ENCODE data around the gene HABP2. TPM values are rescaled to one million over a fixed set of nuclear protein-coding genes. Genes with fewer than 3 reads are reported as not detected.

The HABP2 gene
- polyA plus RNA-seq, 4 donors: 0.39 to 1.6 (median 0.69) TPM

DNA sequence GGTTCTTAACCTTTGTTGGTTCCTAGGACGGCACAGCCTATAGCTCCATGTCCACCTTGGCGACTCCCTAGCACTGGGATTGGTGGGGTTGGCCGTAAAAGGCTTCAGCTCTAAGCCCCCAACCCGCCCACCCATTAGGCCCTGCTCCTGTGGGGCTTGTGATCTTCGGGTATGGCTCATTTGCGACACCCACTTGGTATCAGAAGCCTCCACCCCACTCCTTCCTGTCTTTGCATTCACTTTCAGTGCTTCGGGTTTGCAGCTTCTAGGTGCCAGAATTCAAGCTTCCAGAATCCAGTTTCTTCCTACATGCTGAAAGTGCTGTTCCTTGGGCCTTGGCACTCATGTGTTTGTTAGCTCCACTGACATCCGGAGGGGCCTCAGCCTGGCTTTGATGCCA lies 39.5 kb downstream of the HABP2 start:
- no peak for DNase-seq (ENCODE audit: low read depth in 4 of 4, low spot score in 2 of 4)

DNA sequence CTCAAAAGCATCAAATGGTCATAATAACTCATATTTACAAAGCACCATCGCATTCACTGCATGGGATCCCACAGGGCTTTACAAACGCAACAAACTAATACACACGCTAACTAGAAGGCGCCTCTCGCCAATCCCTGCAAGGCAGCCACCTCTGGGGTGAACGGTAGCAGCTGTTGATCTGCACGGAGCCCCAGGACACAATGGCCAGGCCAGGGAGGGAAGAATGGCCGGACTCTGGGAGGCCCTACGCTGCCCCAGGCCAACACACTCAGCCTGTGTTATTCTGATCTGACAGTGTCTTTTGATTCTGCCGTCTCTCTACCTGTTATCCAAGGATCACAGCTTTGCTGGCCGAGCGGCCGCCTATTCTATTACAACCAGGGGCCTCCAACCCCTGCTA lies 41.8 kb downstream of the HABP2 start:
- DNase-seq (ENCODE audit: low read depth in 4 of 4, low spot score in 2 of 4): no peak

DNA sequence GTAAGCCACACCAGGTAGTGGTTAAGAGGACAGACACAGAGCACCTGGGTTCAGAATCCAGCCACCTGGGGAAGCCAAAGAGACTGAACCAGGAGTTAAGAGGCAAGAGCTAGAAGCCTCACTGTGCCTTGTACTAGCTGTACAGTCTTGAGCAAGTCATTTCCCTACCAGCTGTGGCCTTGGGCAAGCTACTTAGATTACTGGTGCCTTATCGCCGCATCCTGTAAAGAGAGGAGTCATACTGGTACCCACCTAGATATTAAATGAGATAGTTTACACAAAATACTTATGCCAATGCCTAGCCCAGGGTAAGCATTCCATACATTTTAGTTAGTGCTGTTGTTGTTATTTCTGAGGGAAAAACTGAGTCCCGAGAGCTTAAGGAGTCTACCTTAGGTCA lies 47.7 kb downstream of the HABP2 start:
- no peak for DNase-seq (ENCODE audit: low read depth in 4 of 4, low spot score in 2 of 4)

DNA sequence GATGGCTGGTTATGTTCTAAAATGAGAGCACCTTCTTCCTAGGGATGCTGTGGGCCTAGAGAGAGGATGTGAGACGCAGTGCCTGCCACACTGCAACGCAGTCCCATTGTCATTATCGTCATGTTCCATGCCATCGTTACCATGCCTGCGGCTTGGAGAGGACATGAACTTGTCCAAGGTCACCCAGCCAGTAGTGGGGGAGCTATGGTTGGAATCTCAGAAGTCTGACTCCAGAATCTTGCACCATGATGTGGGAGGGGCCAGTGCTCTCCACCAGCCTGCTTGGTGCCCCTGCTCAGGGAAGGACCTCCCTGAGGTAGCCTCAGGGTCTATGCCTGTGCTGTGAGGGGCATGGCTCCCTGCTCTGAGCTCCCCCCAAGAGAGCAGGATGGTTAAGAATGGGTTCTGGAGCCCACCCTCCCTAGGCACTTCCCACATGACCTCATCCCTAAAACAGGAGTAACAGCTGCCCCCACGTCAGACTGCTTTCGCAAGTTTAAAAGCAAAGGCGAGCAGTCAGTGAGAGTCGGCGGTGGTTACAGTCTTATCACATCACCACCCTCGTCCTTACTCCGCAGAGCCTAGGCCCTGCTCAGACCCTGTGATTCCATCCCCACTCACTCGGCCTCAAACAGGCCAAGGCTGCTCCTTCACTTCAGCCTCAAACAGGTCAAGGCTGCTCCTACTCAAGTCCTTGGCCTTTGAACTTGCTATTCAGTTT lies 50.4 kb downstream of the HABP2 start:
- no peak for DNase-seq (ENCODE audit: low read depth in 4 of 4, low spot score in 2 of 4)

DNA sequence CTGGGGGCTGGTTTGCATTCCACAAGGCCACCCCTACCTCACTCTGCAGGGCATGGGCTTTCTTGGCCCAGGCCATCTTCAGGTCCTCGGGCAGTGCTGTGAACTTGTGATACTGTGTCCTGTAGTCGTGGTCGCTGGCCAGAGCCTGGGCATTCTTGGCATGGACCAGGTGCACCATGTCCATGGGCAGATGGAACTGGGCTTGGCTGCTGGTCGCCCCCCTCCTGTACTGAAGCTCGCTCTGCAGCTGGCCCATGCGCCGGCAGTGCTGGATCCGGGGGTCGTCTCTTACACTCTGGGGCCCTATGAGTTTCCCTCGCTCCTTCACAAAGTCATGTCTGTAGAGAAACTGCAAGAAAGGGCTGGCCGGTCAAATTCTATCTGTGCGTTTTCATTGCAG lies 51.7 kb downstream of the HABP2 start:
- no peak for DNase-seq (ENCODE audit: low read depth in 4 of 4, low spot score in 2 of 4)

DNA sequence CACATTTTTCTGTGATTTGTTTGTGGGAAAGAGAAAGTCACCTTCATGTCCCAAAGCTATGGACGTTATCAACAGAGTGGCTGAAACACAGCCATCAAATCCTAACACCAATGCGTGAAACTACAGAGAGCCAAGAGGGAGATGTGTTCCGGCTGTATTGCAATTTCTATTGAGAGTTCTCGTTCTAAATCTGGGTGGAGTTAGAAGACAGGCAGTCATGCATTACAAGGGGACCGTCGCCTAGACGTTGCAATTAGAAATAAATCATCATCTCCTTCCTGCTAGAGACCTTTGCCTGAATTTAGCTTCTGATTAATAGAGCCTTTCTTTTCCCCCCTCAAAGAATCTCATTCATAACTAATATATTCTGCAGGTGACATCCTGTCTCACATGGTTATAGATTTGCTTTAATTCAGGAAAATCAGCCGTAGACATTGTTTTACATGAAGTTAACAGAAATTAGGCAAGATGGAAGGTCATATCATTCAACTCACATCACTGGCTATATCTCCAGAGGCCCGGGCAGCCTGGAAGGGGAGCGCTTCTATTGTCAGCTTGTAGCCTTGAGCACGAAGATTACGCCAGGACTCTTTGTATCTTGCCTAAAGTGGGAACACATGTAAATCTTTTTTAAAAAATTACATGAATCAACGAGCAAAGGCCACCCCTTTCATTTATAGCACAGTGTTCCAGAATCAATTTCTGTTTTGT lies 52.6 kb downstream of the HABP2 start:
- DNase-seq (ENCODE audit: low read depth in 4 of 4, low spot score in 2 of 4): no peak

DNA sequence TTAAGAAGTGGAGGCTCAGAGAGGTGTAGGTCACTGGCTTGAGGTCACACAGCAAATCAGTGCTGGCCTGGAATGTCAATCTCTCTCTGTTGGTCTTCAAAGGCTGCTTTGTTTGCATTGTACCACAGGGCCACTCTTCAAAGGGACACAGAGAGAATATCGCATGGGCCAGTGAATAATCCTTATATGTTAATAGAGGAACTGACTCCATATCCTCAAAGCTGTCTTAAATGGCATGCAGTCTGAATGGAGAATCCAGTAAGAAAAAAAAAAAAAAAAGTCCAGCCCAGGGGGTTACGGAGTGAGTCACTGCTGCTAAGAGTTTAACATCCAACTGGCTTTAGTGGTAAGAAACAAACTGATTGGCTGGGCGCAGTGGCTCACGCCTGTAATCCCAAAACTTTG lies 56.9 kb downstream of the HABP2 start:
- DNase-seq (ENCODE audit: low read depth in 4 of 4, low spot score in 2 of 4): no peak

DNA sequence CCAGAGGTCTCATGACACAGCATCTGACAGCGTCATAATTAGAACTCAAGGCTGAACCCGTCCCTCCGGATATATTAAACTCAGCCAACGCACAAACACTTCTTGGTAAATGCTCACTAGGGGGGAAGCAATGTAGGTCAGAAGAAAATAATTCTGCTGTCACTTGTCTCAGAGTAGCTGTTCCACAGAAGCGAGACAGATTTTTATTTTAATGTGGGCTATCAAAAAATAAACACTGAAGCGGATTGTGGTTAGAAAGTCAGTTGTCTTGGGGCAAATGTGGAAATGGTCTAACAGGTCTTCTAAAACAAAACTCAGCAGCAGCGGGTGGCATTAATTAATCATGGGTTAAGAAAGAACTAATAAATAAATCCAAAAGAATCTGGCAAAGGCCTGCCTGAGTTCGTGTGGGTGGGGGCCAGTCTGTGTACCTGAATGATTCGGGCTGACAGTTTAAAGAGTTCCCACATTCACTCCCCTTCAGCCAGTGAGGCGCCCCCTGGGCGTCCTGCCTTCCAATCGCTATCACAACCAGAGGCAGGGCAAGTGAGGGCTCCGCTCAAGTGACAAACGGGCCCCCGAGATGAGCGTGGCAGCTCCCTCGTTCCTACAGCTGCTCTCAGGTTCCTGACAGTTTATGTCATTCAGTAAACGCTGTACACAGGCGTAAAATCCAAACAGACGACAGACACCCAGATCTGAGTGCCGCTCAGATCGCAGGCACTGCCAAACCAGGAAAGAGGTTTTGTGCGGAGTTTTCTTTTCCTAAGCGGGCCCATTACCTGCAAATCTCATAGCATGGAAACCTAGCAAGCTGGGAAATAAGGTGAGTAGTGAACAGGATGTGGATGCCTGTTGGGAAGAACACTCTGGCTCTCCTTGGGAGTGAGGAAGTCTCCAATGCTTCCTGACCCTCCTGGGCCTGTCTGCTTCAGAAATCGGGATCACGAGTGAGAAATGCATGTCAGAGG lies 58.1 kb downstream of the HABP2 start:
- no peak for DNase-seq (ENCODE audit: low read depth in 4 of 4, low spot score in 2 of 4)

DNA sequence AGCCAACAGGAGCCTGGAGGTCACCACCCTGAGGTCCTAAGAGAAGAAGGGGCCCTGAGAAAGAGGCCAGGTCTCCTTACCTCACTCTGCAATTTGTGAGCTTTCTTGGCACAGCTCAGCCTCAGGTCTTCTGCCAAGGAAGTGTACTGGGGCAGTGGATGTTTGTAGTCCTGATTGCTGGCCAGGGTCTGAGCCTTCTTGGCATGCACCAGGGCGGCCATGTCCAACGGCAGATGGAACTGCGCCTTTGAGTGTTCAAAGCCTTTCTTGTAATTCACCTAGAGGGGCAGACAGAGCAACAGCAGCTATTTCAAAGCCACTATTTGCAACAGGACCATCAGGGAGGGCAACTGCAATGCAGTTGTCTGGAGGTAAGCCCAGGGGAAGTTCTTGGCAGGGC lies 59.3 kb downstream of the HABP2 start:
- no peak for DNase-seq (ENCODE audit: low read depth in 4 of 4, low spot score in 2 of 4)

DNA sequence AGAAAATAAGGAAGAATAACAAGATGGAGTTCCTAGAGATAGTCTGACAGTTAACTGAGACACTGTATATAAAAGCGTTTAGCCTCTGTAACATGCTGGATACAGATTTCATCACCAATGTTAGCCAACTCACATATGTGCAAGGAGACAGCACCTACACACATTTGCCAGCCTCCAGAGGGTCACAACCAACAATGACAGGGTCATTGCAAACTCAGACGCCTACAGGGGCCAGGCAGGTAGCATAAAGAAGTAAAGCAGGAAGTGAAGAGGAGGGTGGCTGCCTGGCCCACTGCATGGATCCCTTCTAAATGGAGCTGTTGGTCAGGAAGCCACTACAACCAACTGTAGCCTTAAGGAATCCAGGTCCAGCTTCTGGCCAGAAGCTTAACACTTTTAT lies 60.6 kb downstream of the HABP2 start:
- DNase-seq (ENCODE audit: low read depth in 4 of 4, low spot score in 2 of 4): no peak

DNA sequence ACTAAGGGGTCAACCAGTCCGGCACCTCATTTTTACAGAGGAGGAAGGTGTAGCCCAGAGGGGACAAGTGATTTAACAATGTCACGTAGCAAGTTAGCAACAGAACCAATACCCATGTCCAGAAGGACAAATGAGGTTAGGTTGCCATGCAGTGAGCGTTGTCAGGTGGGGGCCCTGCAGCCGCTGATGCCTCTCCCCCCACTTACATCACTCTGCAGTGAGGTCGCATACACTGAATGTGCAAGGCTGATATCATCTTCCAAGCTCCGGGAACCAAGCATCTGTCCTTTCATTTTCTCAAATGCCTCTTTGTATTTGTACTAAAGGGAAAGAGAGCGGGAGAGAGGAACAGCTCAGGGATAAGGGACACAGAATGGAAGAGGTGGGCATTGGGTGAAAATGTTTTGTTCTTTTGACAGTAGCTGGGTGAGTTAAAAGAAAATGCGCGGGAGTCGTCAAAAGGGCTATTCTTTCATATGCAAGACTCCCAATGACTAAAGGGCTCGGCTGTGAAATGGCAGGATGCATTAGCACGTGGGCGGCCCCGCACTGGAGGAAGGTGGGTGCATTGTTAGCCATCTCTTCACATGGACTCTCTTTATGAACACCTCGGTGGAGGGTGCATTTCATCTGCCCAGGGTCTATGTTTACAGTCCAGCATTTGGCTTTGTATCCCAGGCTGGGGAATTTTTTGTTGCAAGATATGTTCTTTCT lies 61.3 kb downstream of the HABP2 start:
- DNase-seq (ENCODE audit: low read depth in 4 of 4, low spot score in 2 of 4): no peak

DNA sequence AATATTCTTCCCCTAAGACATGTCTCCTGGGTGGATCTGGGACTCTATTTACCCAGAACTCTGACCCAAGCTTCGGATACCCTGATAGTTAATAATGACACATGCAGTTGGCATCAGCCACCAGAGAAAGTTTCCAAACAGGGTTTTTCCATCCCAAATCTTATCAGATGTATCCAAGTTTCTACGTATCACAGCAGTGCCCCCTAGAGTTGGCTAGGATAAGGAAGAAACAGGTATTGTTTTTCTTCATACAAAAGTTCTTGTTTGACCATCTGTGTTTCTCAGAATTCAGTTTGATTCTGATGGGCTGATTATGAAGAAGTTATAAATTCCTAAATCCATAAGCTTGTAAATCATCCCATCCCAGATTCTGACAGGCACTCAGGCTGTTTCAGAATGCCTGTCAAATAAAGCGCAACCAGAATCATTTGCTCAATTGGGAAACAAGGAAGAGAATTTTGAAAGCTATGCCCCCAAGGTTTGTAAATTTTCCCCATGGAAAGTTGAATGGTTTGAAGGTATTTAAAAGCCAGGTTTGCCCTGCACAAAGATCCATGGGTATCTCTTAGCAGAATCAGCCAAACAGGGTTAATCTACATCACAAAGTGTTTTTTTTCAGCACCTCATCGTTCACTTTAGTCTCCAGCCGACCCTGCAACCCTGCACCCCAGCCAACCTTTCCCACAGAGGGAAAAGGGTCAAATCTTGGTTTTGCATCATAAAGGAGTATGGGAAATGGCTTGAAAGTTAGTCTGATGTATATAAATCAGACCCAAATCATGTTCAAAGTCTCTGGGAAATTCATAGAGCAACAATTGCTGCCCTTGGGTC lies 63.6 kb downstream of the HABP2 start:
- DNase-seq (ENCODE audit: low read depth in 4 of 4, low spot score in 2 of 4): no peak

DNA sequence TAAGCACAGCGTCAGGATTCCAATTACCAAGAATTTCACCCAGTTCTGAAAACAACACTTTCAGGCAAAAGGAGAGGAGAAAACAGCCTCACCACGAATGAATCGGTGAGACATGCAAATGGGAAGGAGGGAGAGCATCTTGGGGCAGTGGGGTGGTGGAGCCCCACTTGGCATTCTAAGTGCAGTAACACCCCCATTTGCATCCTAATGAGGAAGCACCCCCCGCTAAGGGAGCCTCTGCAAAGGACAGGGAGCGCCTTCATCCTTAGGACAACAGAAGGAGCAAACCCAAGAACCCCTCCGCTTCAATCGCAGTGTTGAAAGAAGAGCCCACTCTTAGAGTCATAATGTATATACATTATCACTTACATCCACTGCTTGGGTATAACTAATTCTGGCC lies 64.2 kb downstream of the HABP2 start:
- DNase-seq (ENCODE audit: low read depth in 4 of 4, low spot score in 2 of 4): no peak

DNA sequence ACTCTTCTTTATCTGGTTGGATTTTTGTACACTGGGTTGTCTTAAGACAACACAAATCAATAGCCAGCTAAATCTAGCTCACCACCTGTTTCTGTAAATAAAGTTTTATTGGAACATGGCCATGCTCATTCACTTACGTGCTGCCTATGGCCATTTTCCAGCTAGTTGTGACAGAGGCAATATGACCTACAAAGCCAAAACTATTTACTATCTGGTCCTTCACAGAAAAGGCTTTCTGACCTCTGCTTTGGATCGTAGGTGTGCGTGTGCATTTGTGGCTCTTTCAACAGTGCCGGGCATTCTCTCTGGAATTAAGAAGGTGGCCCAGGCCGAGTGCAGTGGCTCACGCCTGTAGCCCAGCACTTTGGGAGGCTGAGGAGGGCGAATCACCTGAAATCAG lies 65.5 kb downstream of the HABP2 start:
- DNase-seq (ENCODE audit: low read depth in 4 of 4, low spot score in 2 of 4): no peak

DNA sequence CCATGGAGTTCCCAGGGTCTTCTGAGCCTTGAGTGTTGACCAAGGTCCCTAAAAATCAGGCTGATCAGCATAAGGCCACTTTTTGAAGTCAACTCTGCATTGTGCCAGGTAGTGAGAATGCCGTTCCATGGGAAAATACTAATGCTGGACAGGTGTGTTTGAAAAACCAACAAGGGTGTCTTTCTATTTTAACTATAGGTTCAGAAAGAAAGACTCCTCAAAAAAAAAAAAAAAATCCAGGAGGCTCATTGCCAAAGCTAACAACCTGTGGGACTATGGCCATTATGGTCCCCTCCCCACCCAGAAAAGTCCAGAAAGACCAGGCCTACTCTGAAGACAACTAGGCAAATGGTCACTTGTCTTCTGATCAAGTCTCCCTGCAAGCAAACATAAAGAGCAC lies 66.5 kb downstream of the HABP2 start:
- no peak for DNase-seq (ENCODE audit: low read depth in 4 of 4, low spot score in 2 of 4)

DNA sequence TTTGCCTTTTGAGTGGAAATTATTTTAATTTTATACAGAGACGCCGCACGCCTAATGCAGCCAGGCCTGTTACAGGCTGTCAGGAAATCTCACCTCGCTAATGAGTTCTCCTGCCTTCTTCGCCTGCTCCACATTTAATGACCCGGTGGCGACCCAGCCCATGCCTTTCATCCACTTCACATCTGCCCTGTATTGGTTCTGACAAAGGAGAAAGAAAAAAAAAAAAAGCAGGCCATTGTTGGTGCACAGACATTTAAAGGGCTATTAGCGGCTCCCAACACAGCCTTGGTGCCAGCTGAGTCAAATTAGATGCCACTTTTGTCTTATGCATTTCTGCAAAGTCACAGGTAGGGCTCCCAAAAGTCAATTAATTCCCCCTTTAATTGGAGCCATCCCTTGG lies 67.7 kb downstream of the HABP2 start:
- no peak for DNase-seq (ENCODE audit: low read depth in 4 of 4, low spot score in 2 of 4)

DNA sequence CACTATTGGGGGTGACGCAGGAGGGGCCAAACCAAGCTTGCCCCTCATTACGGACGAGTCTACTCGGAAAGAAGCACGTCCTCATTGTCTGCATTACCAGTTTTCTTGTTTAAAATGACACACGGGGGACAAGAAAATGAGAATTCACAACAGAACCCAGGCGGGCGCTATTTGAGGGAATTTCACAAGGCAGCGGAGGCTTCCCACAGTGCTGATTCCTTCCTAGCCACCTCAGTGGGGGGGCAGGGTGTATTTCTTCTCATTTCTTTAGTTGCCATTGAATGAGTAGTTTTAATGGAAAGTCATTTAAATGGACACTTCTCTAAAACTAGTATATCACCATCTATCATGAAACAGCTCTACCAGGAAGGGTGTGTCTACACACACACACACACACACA lies 68.1 kb downstream of the HABP2 start:
- no peak for DNase-seq (ENCODE audit: low read depth in 4 of 4, low spot score in 2 of 4)

DNA sequence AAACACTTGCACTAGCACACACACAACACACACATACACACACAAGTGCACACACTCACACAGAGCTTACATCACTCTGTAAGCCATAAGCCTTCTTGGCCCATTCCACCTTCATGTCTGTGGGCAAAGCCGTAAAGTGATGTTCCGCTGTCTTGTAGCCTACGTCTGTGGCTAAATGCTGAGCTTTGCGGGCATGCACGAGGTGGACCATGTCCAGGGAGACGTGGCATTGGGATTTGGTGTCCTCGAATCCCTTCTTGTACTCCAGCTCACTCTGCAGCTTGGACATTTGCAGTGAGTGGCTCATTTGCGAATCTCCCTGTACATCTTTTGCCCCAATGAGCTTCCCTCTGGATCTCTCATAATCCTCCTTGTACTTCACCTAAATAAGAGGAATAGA lies 68.9 kb downstream of the HABP2 start:
- DNase-seq (ENCODE audit: low read depth in 4 of 4, low spot score in 2 of 4): no peak

DNA sequence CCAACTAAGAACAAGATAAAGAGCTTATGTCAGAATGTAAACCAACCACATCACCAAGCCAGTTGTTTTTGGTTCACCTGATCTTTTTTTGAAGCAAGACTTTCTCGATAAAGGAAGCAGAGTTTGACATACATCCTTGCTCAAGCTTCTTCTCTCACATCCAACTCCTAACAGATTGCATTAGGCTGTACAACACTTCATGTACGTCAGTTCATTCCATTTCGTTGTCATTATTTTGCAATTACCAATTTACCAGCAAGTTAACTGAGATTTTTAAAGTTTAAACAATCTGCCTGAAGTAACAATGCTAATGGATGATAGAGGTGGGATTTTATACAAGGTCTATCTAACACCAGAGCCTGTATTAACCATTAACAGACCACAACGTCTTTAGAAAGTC lies 70.0 kb downstream of the HABP2 start:
- DNase-seq (ENCODE audit: low read depth in 4 of 4, low spot score in 2 of 4): no peak
